Measurements from ENCODE around the gene UBE3C.

DNA sequence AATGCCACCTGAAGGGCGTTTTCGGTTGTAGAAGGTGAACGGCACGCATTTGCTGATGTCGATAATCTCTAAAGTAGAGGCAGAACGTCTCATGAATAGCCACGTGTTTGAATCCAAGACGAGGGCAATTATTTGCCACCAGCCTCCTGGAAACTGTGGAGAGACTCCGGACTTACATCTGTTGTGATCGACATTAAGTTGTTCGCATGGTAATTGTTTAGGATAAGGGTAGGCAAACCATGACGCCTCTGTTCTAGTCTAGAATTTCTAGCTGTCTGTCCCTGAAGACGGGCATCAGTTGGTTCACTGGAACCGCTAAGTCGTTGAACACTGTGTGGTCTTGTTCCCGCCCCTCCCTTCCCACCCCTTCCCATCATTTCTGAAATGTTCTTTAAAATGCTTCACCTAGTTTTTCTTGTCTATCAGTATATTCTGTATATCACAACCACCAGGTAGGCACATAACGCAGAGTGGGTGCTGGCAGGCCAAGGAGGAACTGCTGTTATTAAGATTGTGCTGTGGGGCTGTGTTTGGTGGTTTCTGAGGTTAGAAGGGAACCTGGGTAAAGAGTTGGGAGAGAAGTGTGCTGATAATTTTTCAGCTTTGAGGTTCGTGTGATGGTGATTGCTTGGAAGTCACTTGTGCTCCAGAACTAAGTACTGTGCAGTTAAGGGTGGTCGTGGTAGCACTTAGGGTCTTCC, 1.2 kb downstream of the UBE3C start:
- TF ChIP-seq POLR2A (IDR thresholded peaks at IDR 0.05): no peak
- TF ChIP-seq, protein P1, sequence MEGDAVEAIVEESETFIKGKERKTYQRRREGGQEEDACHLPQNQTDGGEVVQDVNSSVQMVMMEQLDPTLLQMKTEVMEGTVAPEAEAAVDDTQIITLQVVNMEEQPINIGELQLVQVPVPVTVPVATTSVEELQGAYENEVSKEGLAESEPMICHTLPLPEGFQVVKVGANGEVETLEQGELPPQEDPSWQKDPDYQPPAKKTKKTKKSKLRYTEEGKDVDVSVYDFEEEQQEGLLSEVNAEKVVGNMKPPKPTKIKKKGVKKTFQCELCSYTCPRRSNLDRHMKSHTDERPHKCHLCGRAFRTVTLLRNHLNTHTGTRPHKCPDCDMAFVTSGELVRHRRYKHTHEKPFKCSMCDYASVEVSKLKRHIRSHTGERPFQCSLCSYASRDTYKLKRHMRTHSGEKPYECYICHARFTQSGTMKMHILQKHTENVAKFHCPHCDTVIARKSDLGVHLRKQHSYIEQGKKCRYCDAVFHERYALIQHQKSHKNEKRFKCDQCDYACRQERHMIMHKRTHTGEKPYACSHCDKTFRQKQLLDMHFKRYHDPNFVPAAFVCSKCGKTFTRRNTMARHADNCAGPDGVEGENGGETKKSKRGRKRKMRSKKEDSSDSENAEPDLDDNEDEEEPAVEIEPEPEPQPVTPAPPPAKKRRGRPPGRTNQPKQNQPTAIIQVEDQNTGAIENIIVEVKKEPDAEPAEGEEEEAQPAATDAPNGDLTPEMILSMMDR (IDR thresholded peaks at IDR 0.05): no peak
